H1 (cell line): ENCODE results near the gene ANK3. TPM values are rescaled to one million over a fixed set of nuclear protein-coding genes. Genes with fewer than 3 reads are reported as not detected.

ENCODE experiments used
- CTCF ChIA-PET: fragments of 300-600 bp; sonication (Branson Sonifier 250); formaldehyde crosslinking; loops from one replicate; lab custom pipeline; 2021; ENCODE audit not compliant: partially characterized antibody; lab: Charles Lee
- POLR2A ChIA-PET: fragments of 300-600 bp; sonication (Branson Sonifier 250); formaldehyde crosslinking; loops from one replicate; lab custom pipeline; 2021; ENCODE audit warnings: inconsistent platforms; ENCODE audit not compliant: partially characterized antibody; lab: Charles Lee
- DNase-seq, 2 experiments: peaks; one replicate each; pipeline versions ENCODE4 v3.0.0 to v3.0.0-alpha.2; 2010 to 2022; ENCODE audit warnings: low spot score in 2 of 2, low read depth in 1 of 2, mixed read lengths in 1 of 2
- FAIRE-seq: peaks from 2 replicates; lab custom pipeline; 2011; peaks lifted over from hg19 to GRCh38; lab: Jason Lieb, UNC
- H2AFZ ChIP-seq: 2 replicates; pipeline ENCODE4 v1.8.1; 2012; ENCODE audit warnings: low read length, inconsistent platforms
- H2AK5ac ChIP-seq: 2 replicates; pipeline ENCODE4 v1.6.1; 2013; ENCODE audit warnings: low read depth, low read length
- H2BK120ac ChIP-seq: replicated peaks from 2 replicates; pipeline ENCODE3; 2013; ENCODE audit warnings: low read depth, low read length, inconsistent platforms
- H2BK12ac ChIP-seq: 2 replicates; pipeline ENCODE4 v1.6.1; 2013; ENCODE audit warnings: low read depth, low read length
- H2BK15ac ChIP-seq: 2 replicates; pipeline ENCODE4 v1.6.1; 2013; ENCODE audit warnings: low read length
- H2BK20ac ChIP-seq: 2 replicates; pipeline ENCODE4 v1.6.1; 2013; ENCODE audit warnings: low read length
- H2BK5ac ChIP-seq: 2 replicates; pipeline ENCODE4 v1.6.1; 2013; ENCODE audit warnings: low read depth, low read length
- H3K14ac ChIP-seq: 2 replicates; pipeline ENCODE4 v1.6.1; 2013; ENCODE audit warnings: inconsistent platforms; ENCODE audit not compliant: insufficient read length
- H3K18ac ChIP-seq: 2 replicates; pipeline ENCODE4 v1.6.1; 2013; ENCODE audit warnings: low read length; ENCODE audit errors: extremely low read depth
- H3K23ac ChIP-seq: 2 replicates; pipeline ENCODE4 v1.6.1; 2013; ENCODE audit warnings: inconsistent platforms; ENCODE audit not compliant: insufficient read length
- H3K23me2 ChIP-seq: 2 replicates; pipeline ENCODE4 v1.6.1; 2013; ENCODE audit warnings: low read depth, low read length
- H3K27ac ChIP-seq: 2 replicates; pipeline ENCODE4 v1.6.1; 2011; ENCODE audit warnings: low read depth, low read length, inconsistent platforms
- H3K27me3 ChIP-seq, 4 experiments: replicated peaks in 1 of 4; 1 replicate in 1 of 4; 2 replicates in 3 of 4; pipeline versions ENCODE4 v1.6.1 to v1.8.1; 2011 to 2013; ENCODE audit warnings: low read length in 3 of 4, mild to moderate bottlenecking in 3 of 4, inconsistent platforms in 2 of 4, mixed read lengths in 2 of 4, moderate library complexity in 1 of 4; ENCODE audit not compliant: control insufficient read depth in 3 of 4, insufficient read depth in 3 of 4; ENCODE audit errors: extremely low read depth in 1 of 4
- H3K36me3 ChIP-seq, 4 experiments: 2 replicates each; pipeline versions ENCODE4 v1.6.1 to v1.8.1; 2011 to 2013; ENCODE audit warnings: mild to moderate bottlenecking in 4 of 4, low read length in 3 of 4, moderate library complexity in 2 of 4, control low read depth in 1 of 4, inconsistent platforms in 1 of 4; ENCODE audit not compliant: insufficient read depth in 4 of 4, control insufficient read depth in 2 of 4
- H3K4ac ChIP-seq: replicated peaks from 2 replicates; pipeline ENCODE3; 2013; ENCODE audit warnings: low read length, low read depth, mixed read lengths, inconsistent platforms; ENCODE audit not compliant: insufficient read length
- H3K4me1 ChIP-seq, 4 experiments: replicated peaks in 1 of 4; 1 replicate in 1 of 4; 2 replicates in 3 of 4; pipeline versions ENCODE4 v1.6.1 to v1.8.1; 2011 to 2013; ENCODE audit warnings: low read length in 3 of 4, inconsistent platforms in 2 of 4, mixed read lengths in 1 of 4; ENCODE audit not compliant: insufficient read depth in 4 of 4, control insufficient read depth in 3 of 4
- H3K4me2 ChIP-seq, 2 experiments: 2 replicates each; pipeline versions ENCODE4 v1.6.1 to v1.8.1; 2011 to 2013; ENCODE audit warnings: low read depth in 2 of 2, low read length in 2 of 2, control low read depth in 1 of 2, inconsistent platforms in 1 of 2, mild to moderate bottlenecking in 1 of 2; ENCODE audit not compliant: insufficient read depth in 1 of 2
- H3K4me3 ChIP-seq, 4 experiments: fragments of 200-600, 300-600 bp in 1 of 4; sonication (generic), shearing (Covaris generic), sonication (Bioruptor Twin) in 1 of 4; 2 replicates each; pipeline versions ENCODE4 v1.5.1 to v1.8.1; 2011 to 2016; ENCODE audit warnings: low read length in 4 of 4, low read depth in 3 of 4, control low read depth in 2 of 4, inconsistent platforms in 2 of 4, mild to moderate bottlenecking in 2 of 4, mixed read lengths in 1 of 4, moderate library complexity in 1 of 4; ENCODE audit not compliant: insufficient read depth in 2 of 4; ENCODE audit errors: extremely low read depth in 1 of 4
- H3K56ac ChIP-seq: replicated peaks from 2 replicates; pipeline ENCODE3; 2013; ENCODE audit warnings: low read depth, mild to moderate bottlenecking, mixed read lengths, low read length, inconsistent platforms; ENCODE audit not compliant: insufficient read length
- H3K79me1 ChIP-seq: 2 replicates; pipeline ENCODE4 v1.6.1; 2013; ENCODE audit warnings: low read depth, low read length, control low read depth
- H3K79me2 ChIP-seq, 2 experiments: 2 replicates each; pipeline versions ENCODE4 v1.6.1 to v1.8.1; 2012 to 2013; ENCODE audit warnings: low read length in 2 of 2, mild to moderate bottlenecking in 2 of 2, inconsistent platforms in 1 of 2; ENCODE audit not compliant: insufficient read depth in 2 of 2, control insufficient read depth in 1 of 2
- H3K9ac ChIP-seq, 4 experiments: replicated peaks in 1 of 4; 1 replicate in 1 of 4; 2 replicates in 3 of 4; pipeline versions ENCODE4 v1.6.1 to v1.8.1; 2011 to 2013; ENCODE audit warnings: low read depth in 3 of 4, low read length in 3 of 4, control low read depth in 2 of 4, mild to moderate bottlenecking in 2 of 4, moderate library complexity in 2 of 4, inconsistent platforms in 1 of 4; ENCODE audit errors: extremely low read depth in 1 of 4
- H3K9me3 ChIP-seq, 2 experiments: 2 replicates each; pipeline versions ENCODE4 v1.6.1 to v1.8.1; 2012 to 2013; ENCODE audit warnings: mild to moderate bottlenecking in 2 of 2, moderate library complexity in 2 of 2, control low read depth in 1 of 2, inconsistent platforms in 1 of 2, low read depth in 1 of 2, low read length in 1 of 2, mixed read lengths in 1 of 2; ENCODE audit not compliant: insufficient read depth in 2 of 2
- H4K20me1 ChIP-seq, 2 experiments: replicated peaks in 1 of 2; 2 replicates each; pipeline versions ENCODE3 to v1.8.1; 2011 to 2013; ENCODE audit warnings: inconsistent platforms in 2 of 2, low read length in 2 of 2, mild to moderate bottlenecking in 1 of 2; ENCODE audit not compliant: insufficient read depth in 2 of 2, control insufficient read depth in 1 of 2
- H4K5ac ChIP-seq: 2 replicates; pipeline ENCODE4 v1.6.1; 2013; ENCODE audit warnings: low read length, low read depth, mixed read lengths, inconsistent platforms; ENCODE audit not compliant: insufficient read length
- H4K8ac ChIP-seq: 2 replicates; pipeline ENCODE4 v1.8.0; 2013; ENCODE audit warnings: mild to moderate bottlenecking, moderate library complexity, low read length, inconsistent platforms; ENCODE audit not compliant: insufficient read depth; ENCODE audit errors: extremely low read depth
- H4K91ac ChIP-seq: replicated peaks from 2 replicates; pipeline ENCODE3; 2013; ENCODE audit warnings: low read length, mixed read lengths, inconsistent platforms; ENCODE audit not compliant: insufficient read length
- FOSL1 ChIP-seq: IDR thresholded peaks from 2 replicates; pipeline ENCODE4 v1.6.1; 2011; ENCODE audit warnings: mild to moderate bottlenecking, low read depth, low read length, moderate library complexity; ENCODE audit not compliant: insufficient read depth
- NRF1 ChIP-seq: IDR thresholded peaks from 2 replicates; pipeline ENCODE4 v1.6.1; 2011; ENCODE audit warnings: mild to moderate bottlenecking, low read depth, low read length, improper control_type of control experiment
- RXRA ChIP-seq: IDR thresholded peaks from 2 replicates; pipeline ENCODE4 v1.6.1; 2011; ENCODE audit warnings: low read depth, mild to moderate bottlenecking, low read length, moderate library complexity; ENCODE audit not compliant: insufficient read depth
- SIRT6 ChIP-seq: IDR thresholded peaks from one replicate; pipeline ENCODE4 v1.7.1; 2012; ENCODE audit warnings: low read length, inconsistent platforms
- SP1 ChIP-seq: IDR thresholded peaks from 2 replicates; pipeline ENCODE4 v1.6.1; 2011; ENCODE audit warnings: low read depth, low read length
- SP4 ChIP-seq: IDR thresholded peaks from 2 replicates; pipeline ENCODE4 v1.6.1; 2012; ENCODE audit warnings: low read length, inconsistent platforms
- SUZ12 ChIP-seq: fragments of 200-600 bp; sonication (generic); IDR thresholded peaks from 2 replicates; pipeline ENCODE4 v1.6.1; 2012; ENCODE audit warnings: mild to moderate bottlenecking, inconsistent platforms, low read length, moderate library complexity, mixed read lengths
- WGBS, 2 experiments: shearing (Covaris generic) in 1 of 2; methylation state at CpG; one replicate each; pipeline versions ENCODE4 v1.1.6 to v1.1.7; 2013 to 2015; ENCODE audit warnings: low lambda C conversion rate in 2 of 2, mixed read lengths in 2 of 2, inconsistent platforms in 1 of 2, low coverage in 1 of 2, missing lambda C conversion rate in 1 of 2; ENCODE audit not compliant: insufficient replicate concordance in 2 of 2, insufficient coverage in 1 of 2, insufficient read length in 1 of 2; ENCODE audit errors: extremely low coverage in 1 of 2, missing lambda C conversion rate in 1 of 2; 5-methylcytosine and 5-hydroxymethylcytosine counted together
- polyA plus RNA-seq, 7 experiments: library from polyadenylated mRNA; depleted of rRNA in 3 of 7; stranded (reverse) in 5 of 7; unstranded in 2 of 7; fragments of >200 nt in 5 of 7; fragments of 200-250 nt in 2 of 7; gene quantifications; 1 replicate in 5 of 7; 2 replicates in 1 of 7; 4 replicates in 1 of 7; pipeline versions ENCODE4 v1.2.1 to v1.2.3, GENCODE V29; 2011 to 2013; ENCODE audit warnings: missing spikeins in 2 of 7, mixed read lengths in 2 of 7
- total RNA-seq: library from RNA; stranded (reverse); fragmentation: NEBNext Ultra II Directional; extraction: Animal tissue kit (Norgen Biotek cat#: 25700); gene quantifications from 2 replicates; pipeline ENCODE4 v1.2.1, GENCODE V29; 2021

ANK3 gene
- total and polyA plus RNA-seq, 2 of the 8 experiments (the other 6 are each of a cell fraction or from before 2014, with no cell fraction given), result 18.1 to 67.9 TPM

- FAIRE-seq (no peak), DNase-seq (no peak)
- no peaks in the 10 kb centered on the region for H3K79me1 ChIP-seq
- H4K91ac ChIP-seq, result no peak overlapping the region
- no peak overlapping the region for H2BK12ac ChIP-seq
- no peak overlapping the region for H2BK5ac ChIP-seq
- no peaks in the 10 kb centered on the region for H3K36me3 ChIP-seq
- H2BK120ac ChIP-seq, result no peak overlapping the region
- CTCF ChIA-PET, result no interaction called here
- no peak overlapping the region for H2BK20ac ChIP-seq
- H3K79me2 ChIP-seq, result no peaks in the 10 kb centered on the region
- H2BK15ac ChIP-seq, result no peak overlapping the region
- WGBS, 2 experiments, result 100% methylated on average over 1 of the region's 1 CpG; no CpG with 5 or more reads in 1 of the 2 experiments
- H3K56ac ChIP-seq, result no peak overlapping the region
- H3K4me3 ChIP-seq, result no peak overlapping the region
- H3K27ac ChIP-seq, result no peak overlapping the region
- H3K14ac ChIP-seq, result no peak overlapping the region
- H4K8ac ChIP-seq, result no peak overlapping the region
- H3K9ac ChIP-seq, result no peak overlapping the region
- POLR2A ChIA-PET, result no interaction called here
- H3K4me1 ChIP-seq, result peaks cover 1 to 6% (median 4%) of the 10 kb centered on the region in 4 experiments; a peak in 5 of 7 replicates
- no peaks in the 10 kb centered on the region for H3K9me3 ChIP-seq
- H2AFZ ChIP-seq, result no peak overlapping the region
- H3K23me2 ChIP-seq, result no peaks in the 10 kb centered on the region
- H4K5ac ChIP-seq, result no peak overlapping the region
- H2AK5ac ChIP-seq, result no peak overlapping the region
- H3K27me3 ChIP-seq, result no peaks in the 10 kb centered on the region
- H3K4me2 ChIP-seq, result no peak overlapping the region
- no peak overlapping the region for H3K18ac ChIP-seq
- no peaks in the 10 kb centered on the region for H4K20me1 ChIP-seq
- no peak overlapping the region for H3K23ac ChIP-seq
- no peak overlapping the region for H3K4ac ChIP-seq
- TF ChIP-seq SP1 (no peak), FOSL1 (no peak), RXRA (no peak), SUZ12 (no peak), SP4 (no peak), NRF1 (no peak), SIRT6 (no peak)
Observed at GRCh38 chr10:60303778-60304177, 85.9 kb downstream of the ANK3 start.
